ENCODE measurements around the gene KLF6.

Gene KLF6

DNA sequence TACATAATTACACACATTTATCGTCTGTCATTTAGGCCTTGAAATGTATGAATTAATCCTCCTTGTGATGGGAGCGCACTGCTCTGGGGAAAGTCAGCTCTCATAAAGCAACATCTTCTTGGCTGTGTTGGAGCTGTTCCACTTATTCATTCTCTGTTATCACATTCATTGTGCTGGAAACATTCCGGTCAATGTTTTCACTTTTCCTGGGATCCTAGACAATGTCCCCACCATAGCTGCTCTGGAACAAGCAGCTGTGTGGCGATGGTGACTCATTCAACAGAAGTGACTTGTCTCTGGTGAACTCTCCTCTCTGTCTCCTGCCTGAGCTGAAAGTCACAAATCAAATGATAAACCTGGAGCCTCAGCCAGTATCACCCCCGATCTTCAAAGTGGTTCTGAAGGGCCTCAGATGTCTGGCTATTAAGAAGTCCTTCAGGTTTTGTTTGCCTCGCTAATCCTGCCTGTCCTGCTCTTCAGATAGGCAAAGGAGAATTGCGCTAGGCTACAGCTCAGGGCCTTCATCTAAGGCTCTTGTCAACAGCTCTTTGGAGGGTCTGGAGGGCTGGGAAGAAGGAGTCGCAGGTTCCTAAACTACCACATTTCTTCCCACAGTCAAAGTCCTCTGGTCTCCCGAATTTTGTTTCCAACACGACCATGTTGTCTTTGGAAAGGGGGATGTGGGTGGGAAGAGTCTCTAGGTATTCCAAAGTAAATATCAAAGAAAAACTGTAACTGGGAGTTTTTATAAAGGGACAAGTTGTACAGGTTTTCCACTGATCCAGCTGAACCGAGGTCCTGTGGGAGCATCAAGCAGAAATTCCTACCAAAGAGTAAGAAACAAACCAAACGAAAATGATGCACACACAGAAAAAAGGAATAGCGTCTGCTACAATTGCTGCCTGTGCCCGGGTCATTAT, 29.3 kb downstream of the KLF6 start:
- TF ChIP-seq, protein P1, sequence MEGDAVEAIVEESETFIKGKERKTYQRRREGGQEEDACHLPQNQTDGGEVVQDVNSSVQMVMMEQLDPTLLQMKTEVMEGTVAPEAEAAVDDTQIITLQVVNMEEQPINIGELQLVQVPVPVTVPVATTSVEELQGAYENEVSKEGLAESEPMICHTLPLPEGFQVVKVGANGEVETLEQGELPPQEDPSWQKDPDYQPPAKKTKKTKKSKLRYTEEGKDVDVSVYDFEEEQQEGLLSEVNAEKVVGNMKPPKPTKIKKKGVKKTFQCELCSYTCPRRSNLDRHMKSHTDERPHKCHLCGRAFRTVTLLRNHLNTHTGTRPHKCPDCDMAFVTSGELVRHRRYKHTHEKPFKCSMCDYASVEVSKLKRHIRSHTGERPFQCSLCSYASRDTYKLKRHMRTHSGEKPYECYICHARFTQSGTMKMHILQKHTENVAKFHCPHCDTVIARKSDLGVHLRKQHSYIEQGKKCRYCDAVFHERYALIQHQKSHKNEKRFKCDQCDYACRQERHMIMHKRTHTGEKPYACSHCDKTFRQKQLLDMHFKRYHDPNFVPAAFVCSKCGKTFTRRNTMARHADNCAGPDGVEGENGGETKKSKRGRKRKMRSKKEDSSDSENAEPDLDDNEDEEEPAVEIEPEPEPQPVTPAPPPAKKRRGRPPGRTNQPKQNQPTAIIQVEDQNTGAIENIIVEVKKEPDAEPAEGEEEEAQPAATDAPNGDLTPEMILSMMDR (IDR thresholded peaks at IDR 0.05) = no peak
- H3K27ac ChIP-seq = peak overlapping the region; percentile 74
- peaks cover 43 to 54% of the 10 kb centered on the region in 2 experiments for H3K4me1 ChIP-seq (ENCODE audit: control insufficient read depth in 1 of 2, insufficient read depth in 1 of 2, low read depth in 1 of 2, low read length in 1 of 2)
- H3K9me3 ChIP-seq = no peaks in the 10 kb centered on the region
- H3K4me3 ChIP-seq (ENCODE audit: low read depth in 1 of 2, low read length in 1 of 2) = peak overlapping the region in 1 of 2 experiments; percentile 19
- H3K27me3 ChIP-seq = no peaks in the 10 kb centered on the region
- H3K36me3 ChIP-seq = no peaks in the 10 kb centered on the region

DNA sequence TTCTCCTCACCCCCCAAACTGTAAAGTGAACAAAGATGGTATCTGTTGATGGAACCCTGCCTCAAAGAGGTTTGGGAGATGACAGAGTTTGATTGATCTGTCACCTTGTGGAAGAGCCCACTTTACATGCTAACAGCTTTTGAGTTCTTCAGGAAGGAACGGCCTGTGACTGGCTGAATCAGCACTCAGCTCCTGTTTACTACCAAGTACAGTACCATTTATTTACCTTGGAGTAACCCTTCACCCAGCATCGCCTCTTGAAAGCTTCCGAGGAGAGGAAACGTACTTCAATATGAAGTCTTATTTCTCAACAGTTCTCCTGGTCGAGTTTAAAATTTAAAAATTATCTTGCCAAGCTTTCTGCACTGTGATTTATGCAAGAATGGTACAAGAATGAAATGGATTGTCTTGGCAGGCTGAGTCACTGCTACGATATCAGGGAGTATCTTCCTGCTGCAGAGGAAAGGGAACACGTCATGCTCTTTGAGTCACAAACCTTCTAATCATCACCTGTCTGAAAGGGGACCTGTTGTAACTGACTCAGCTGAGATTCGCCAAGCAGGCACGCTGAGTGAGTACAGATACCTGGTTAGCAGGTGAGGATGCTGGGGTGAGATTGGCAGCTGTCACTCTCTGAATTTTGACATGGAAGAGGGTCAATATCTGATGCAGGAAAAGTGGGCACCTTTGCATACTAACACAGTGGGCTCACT, 30.1 kb downstream of the KLF6 start:
- Histone ChIP-seq H3K4me3 (ENCODE audit: low read depth in 1 of 2, low read length in 1 of 2) (no peak overlapping the region), H3K27ac (peak overlapping the region; percentile 74), H3K36me3 (no peaks in the 10 kb centered on the region), H3K27me3 (no peaks in the 10 kb centered on the region), H3K9me3 (no peaks in the 10 kb centered on the region), H3K4me1 (ENCODE audit: control insufficient read depth in 1 of 2, insufficient read depth in 1 of 2, low read depth in 1 of 2, low read length in 1 of 2) (peaks cover 41 to 54% of the 10 kb centered on the region in 2 experiments)
- TF ChIP-seq, protein P1 (IDR thresholded peaks at IDR 0.05) = no peak

GRCh38 chr10:3750854-3751253, 34.2 kb downstream of the KLF6 start:
- H3K4me3 ChIP-seq (ENCODE audit: low read depth in 1 of 2, low read length in 1 of 2) = no peak overlapping the region
- H3K27ac ChIP-seq = no peak overlapping the region
- H3K36me3 ChIP-seq = no peaks in the 10 kb centered on the region
- TF ChIP-seq, protein P1 (IDR thresholded peaks at IDR 0.05) = no peak
- peaks cover 29 to 38% of the 10 kb centered on the region in 2 experiments for H3K4me1 ChIP-seq (ENCODE audit: control insufficient read depth in 1 of 2, insufficient read depth in 1 of 2, low read depth in 1 of 2, low read length in 1 of 2)
- H3K9me3 ChIP-seq = no peaks in the 10 kb centered on the region
- H3K27me3 ChIP-seq = no peaks in the 10 kb centered on the region

DNA sequence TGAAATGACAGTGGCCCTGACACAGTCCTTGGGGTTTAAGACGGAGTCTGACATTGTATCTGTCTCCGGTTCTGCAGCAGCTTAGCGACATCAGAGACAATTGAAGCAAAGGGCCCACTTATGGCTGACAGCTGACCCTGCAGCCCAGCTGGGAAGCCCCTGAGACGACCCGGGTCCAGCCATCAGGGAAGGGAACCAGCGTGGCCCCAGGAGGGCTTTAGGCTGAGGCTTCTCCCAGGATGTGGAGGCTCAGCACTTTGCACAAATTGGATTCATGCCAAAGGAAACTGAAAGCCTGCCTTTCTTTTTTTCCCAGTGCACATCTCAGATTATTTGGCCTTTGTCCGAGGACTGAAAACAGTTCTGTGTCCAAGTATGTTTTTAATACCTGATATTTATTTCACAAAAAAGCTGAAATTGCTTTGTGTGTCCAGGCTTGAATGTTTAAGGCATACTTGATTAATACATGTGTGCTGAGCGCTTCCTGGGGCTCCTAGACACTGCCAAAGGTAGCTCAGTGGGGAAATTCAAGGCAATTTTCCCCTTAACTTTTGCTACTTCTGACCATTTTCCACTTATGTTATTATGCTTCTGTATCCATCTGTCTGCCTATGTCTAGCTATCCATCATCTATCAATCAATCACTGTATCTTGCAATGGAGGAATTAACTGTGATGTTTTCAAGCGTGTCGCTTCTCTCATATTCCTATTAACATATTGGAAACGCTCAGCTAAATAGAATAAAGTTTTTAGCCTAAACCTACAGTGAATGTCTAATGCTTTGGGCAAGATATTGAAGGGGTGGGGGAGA, 34.8 kb downstream of the KLF6 start:
- Histone ChIP-seq H3K9me3 (no peaks in the 10 kb centered on the region), H3K4me3 (ENCODE audit: low read depth in 1 of 2, low read length in 1 of 2) (peak overlapping the region; percentile 19 to 43), H3K4me1 (ENCODE audit: control insufficient read depth in 1 of 2, insufficient read depth in 1 of 2, low read depth in 1 of 2, low read length in 1 of 2) (peaks cover 23 to 32% of the 10 kb centered on the region in 2 experiments), H3K27me3 (no peaks in the 10 kb centered on the region), H3K36me3 (no peaks in the 10 kb centered on the region), H3K27ac (peak overlapping the region; percentile 68)
- TF ChIP-seq, protein P1 (IDR thresholded peaks at IDR 0.05) = no peak

DNA sequence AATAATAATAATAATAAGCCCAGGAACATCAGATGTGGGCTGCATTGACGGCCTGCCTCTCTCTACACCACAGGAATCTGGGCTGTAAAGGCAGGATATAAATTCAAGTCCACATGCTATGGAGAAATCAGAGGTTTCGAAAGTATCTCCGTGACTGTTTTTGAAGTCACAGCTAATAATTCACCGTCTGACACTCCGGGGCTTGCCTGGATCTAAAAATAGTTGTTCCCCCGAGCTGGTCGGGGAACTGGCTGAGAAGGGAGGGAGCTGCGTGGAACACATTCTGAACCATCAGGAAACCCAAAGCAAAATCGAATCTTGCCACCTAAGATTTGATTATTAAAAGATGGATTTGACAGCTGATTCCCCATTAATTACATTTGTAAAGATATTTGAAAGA, 35.4 kb downstream of the KLF6 start:
- Histone ChIP-seq H3K27me3 (no peaks in the 10 kb centered on the region), H3K4me1 (ENCODE audit: control insufficient read depth in 1 of 2, insufficient read depth in 1 of 2, low read depth in 1 of 2, low read length in 1 of 2) (peaks cover 18 to 26% of the 10 kb centered on the region in 2 experiments), H3K27ac (peak overlapping the region; percentile 68), H3K4me3 (ENCODE audit: low read depth in 1 of 2, low read length in 1 of 2) (peak overlapping the region; percentile 19 to 43), H3K36me3 (no peaks in the 10 kb centered on the region), H3K9me3 (no peaks in the 10 kb centered on the region)
- TF ChIP-seq, protein P1 (IDR thresholded peaks at IDR 0.05) = no peak
